Stimulated activated naive B cell treated with anti-CD40 and anti-IgM and Interleukin-4, amounts not matched to agents 10 μg/mL and 1 μg/mL and 100 μg/mL, for 72 hours (primary cell): Measurements from ENCODE around the gene HACD2.
A peak's percentile ranks its signal among the peaks of the same experiment; 100 is the strongest.
"Not testable (repeated sequence)": the region's sequence is repeated elsewhere in the genome, so short reads cannot be mapped to it uniquely, and the experiment has no call there.

Source experiments
- ATAC-seq, 2 donors: fragments of 150-1000 bp; cut with Tn5 transposase; replicated peaks; 2 replicates each; pipeline ENCODE4 v1.10.0; 2021; ENCODE audit warnings: moderate library complexity in 1 of 2
- DNase-seq: peaks from one replicate; pipeline ENCODE4 v3.0.0; 2021
- H3K27ac Mint-ChIP-seq: one replicate; pipeline ENCODE4 v1.8.0; 2022; ENCODE audit warnings: mild to moderate bottlenecking, mixed read lengths
- H3K27me3 Mint-ChIP-seq, 2 donors: one replicate each; pipeline ENCODE4 v1.8.0; 2022; ENCODE audit warnings: mixed read lengths in 2 of 2
- H3K36me3 Mint-ChIP-seq, 2 donors: one replicate each; pipeline ENCODE4 v1.8.0; 2022; ENCODE audit warnings: mixed read lengths in 2 of 2, mild to moderate bottlenecking in 1 of 2
- H3K4me1 Mint-ChIP-seq, 2 donors: one replicate each; pipeline ENCODE4 v1.8.0; 2022; ENCODE audit warnings: mixed read lengths in 2 of 2, mild to moderate bottlenecking in 1 of 2
- H3K4me3 Mint-ChIP-seq, 2 donors: one replicate each; pipeline ENCODE4 v1.8.0; 2022; ENCODE audit warnings: mild to moderate bottlenecking in 2 of 2, mixed read lengths in 2 of 2, moderate library complexity in 1 of 2
- H3K9me3 Mint-ChIP-seq, 2 donors: one replicate each; pipeline ENCODE4 v1.8.0; 2022; ENCODE audit warnings: mixed read lengths in 2 of 2, mild to moderate bottlenecking in 1 of 2

The HACD2 gene

GRCh38 chr3:123602325-123602724, 17.5 kb upstream of the HACD2 start:
- no peak for ATAC-seq
- no peak for DNase-seq
- H3K27ac Mint-ChIP-seq: no peak overlapping the region
- peaks cover 0 to 1% of the 10 kb centered on the region in 2 donors for H3K9me3 Mint-ChIP-seq
- H3K4me1 Mint-ChIP-seq: peaks cover 13 to 18% of the 10 kb centered on the region in 2 donors
- H3K36me3 Mint-ChIP-seq: peaks cover 21 to 29% of the 10 kb centered on the region in 2 donors
- H3K27me3 Mint-ChIP-seq: no peaks in the 10 kb centered on the region
- H3K4me3 Mint-ChIP-seq: no peak overlapping the region

- not testable (repeated sequence) for H3K4me3 Mint-ChIP-seq, H3K27me3 Mint-ChIP-seq, H3K4me1 Mint-ChIP-seq, ATAC-seq, DNase-seq, H3K27ac Mint-ChIP-seq, H3K9me3 Mint-ChIP-seq
- peaks cover 23 to 33% of the 10 kb centered on the region in 2 donors for H3K36me3 Mint-ChIP-seq
Observed at GRCh38 chr3:123600863-123601262, 16.0 kb upstream of the HACD2 start.

GRCh38 chr3:123597561-123597960, 12.7 kb upstream of the HACD2 start:
- H3K4me3 Mint-ChIP-seq: no peak overlapping the region
- peaks cover 29 to 43% of the 10 kb centered on the region in 2 donors for H3K36me3 Mint-ChIP-seq
- DNase-seq (no peak), ATAC-seq (no peak)
- H3K4me1 Mint-ChIP-seq: peaks cover 0 to 2% of the 10 kb centered on the region in 2 donors
- no peaks in the 10 kb centered on the region for H3K27me3 Mint-ChIP-seq
- H3K27ac Mint-ChIP-seq: no peak overlapping the region
- peaks cover 0 to 3% of the 10 kb centered on the region in 2 donors for H3K9me3 Mint-ChIP-seq

- DNase-seq: no peak
- Mint-ChIP-seq H3K4me3 (no peak overlapping the region), H3K27me3 (no peaks in the 10 kb centered on the region), H3K27ac (no peak overlapping the region), H3K9me3 (peaks cover 6 to 9% of the 10 kb centered on the region in 2 donors), H3K36me3 (peaks cover 42 to 54% of the 10 kb centered on the region in 2 donors), H3K4me1 (no peaks in the 10 kb centered on the region)
- no peak for ATAC-seq
Observed at GRCh38 chr3:123595396-123596180, 10.7 kb upstream of the HACD2 start.

- Mint-ChIP-seq H3K9me3 (peaks cover 12 to 13% of the 10 kb centered on the region in 2 donors), H3K4me1 (no peaks in the 10 kb centered on the region), H3K27ac (no peak overlapping the region), H3K27me3 (no peaks in the 10 kb centered on the region), H3K4me3 (no peak overlapping the region), H3K36me3 (peaks cover 46 to 58% of the 10 kb centered on the region in 2 donors)
- ATAC-seq (no peak), DNase-seq (no peak)
Observed at GRCh38 chr3:123593381-123593780, 8.5 kb upstream of the HACD2 start.

GRCh38 chr3:123590685-123591450, 6.0 kb upstream of the HACD2 start:
- DNase-seq (no peak), ATAC-seq (no peak)
- no peak overlapping the region for H3K27ac Mint-ChIP-seq
- peaks cover 45 to 55% of the 10 kb centered on the region in 2 donors for H3K36me3 Mint-ChIP-seq
- peaks cover 12 to 13% of the 10 kb centered on the region in 2 donors for H3K9me3 Mint-ChIP-seq
- H3K4me3 Mint-ChIP-seq: no peak overlapping the region
- no peaks in the 10 kb centered on the region for H3K4me1 Mint-ChIP-seq
- H3K27me3 Mint-ChIP-seq: no peaks in the 10 kb centered on the region

- no peak for ATAC-seq
- peaks cover 5 to 14% of the 10 kb centered on the region in 2 donors for H3K4me1 Mint-ChIP-seq
- peaks cover 35 to 45% of the 10 kb centered on the region in 2 donors for H3K36me3 Mint-ChIP-seq
- peaks cover 11 to 12% of the 10 kb centered on the region in 2 donors for H3K9me3 Mint-ChIP-seq
- H3K4me3 Mint-ChIP-seq: no peak overlapping the region
- no peak for DNase-seq
- no peaks in the 10 kb centered on the region for H3K27me3 Mint-ChIP-seq
- H3K27ac Mint-ChIP-seq: no peak overlapping the region
Observed at GRCh38 chr3:123587401-123587800, 2.5 kb upstream of the HACD2 start.

- Mint-ChIP-seq H3K27ac (no peak overlapping the region), H3K4me3 (no peak overlapping the region), H3K27me3 (no peaks in the 10 kb centered on the region), H3K4me1 (peaks cover 5 to 19% of the 10 kb centered on the region in 2 donors), H3K9me3 (peaks cover 11 to 12% of the 10 kb centered on the region in 2 donors), H3K36me3 (peaks cover 31 to 40% of the 10 kb centered on the region in 2 donors)
- DNase-seq (no peak), ATAC-seq (no peak)
Observed at GRCh38 chr3:123586968-123587367, 2.1 kb upstream of the HACD2 start.

GRCh38 chr3:123586131-123586530, 1.3 kb upstream of the HACD2 start:
- H3K27ac Mint-ChIP-seq: no peak overlapping the region
- H3K27me3 Mint-ChIP-seq: no peaks in the 10 kb centered on the region
- H3K4me1 Mint-ChIP-seq: peaks cover 5 to 20% of the 10 kb centered on the region in 2 donors
- ATAC-seq: peak in 1 of 2 donors; percentile 17
- peak; percentile 26 for DNase-seq
- no peak overlapping the region for H3K4me3 Mint-ChIP-seq
- H3K9me3 Mint-ChIP-seq: peaks cover 6% of the 10 kb centered on the region in 2 donors
- peaks cover 25 to 40% of the 10 kb centered on the region in 2 donors for H3K36me3 Mint-ChIP-seq

GRCh38 chr3:123584284-123584987, 417 bp downstream of the HACD2 start:
- DNase-seq: no peak
- peaks cover 21 to 36% of the 10 kb centered on the region in 2 donors for H3K36me3 Mint-ChIP-seq
- H3K27me3 Mint-ChIP-seq: no peaks in the 10 kb centered on the region
- H3K4me3 Mint-ChIP-seq: no peak overlapping the region
- peaks cover 5 to 20% of the 10 kb centered on the region in 2 donors for H3K4me1 Mint-ChIP-seq
- no peaks in the 10 kb centered on the region for H3K9me3 Mint-ChIP-seq
- H3K27ac Mint-ChIP-seq: peak overlapping the region; percentile 20
- peak; percentile 39 to 43 for ATAC-seq

- H3K9me3 Mint-ChIP-seq: no peaks in the 10 kb centered on the region
- no peak for DNase-seq
- no peak overlapping the region for H3K27ac Mint-ChIP-seq
- H3K4me3 Mint-ChIP-seq: no peak overlapping the region
- no peak for ATAC-seq
- no peaks in the 10 kb centered on the region for H3K27me3 Mint-ChIP-seq
- peaks cover 17 to 30% of the 10 kb centered on the region in 2 donors for H3K36me3 Mint-ChIP-seq
- H3K4me1 Mint-ChIP-seq: peaks cover 6 to 20% of the 10 kb centered on the region in 2 donors
Observed at GRCh38 chr3:123583561-123583960, 1.3 kb downstream of the HACD2 start.

- DNase-seq (no peak), ATAC-seq (no peak)
- Mint-ChIP-seq H3K27ac (no peak overlapping the region), H3K36me3 (peaks cover 19 to 34% of the 10 kb centered on the region in 2 donors), H3K9me3 (no peaks in the 10 kb centered on the region), H3K27me3 (no peaks in the 10 kb centered on the region), H3K4me3 (peak overlapping the region in 1 of 2 donors; percentile 37), H3K4me1 (peaks cover 10 to 29% of the 10 kb centered on the region in 2 donors)
Observed at GRCh38 chr3:123582315-123582714, 2.5 kb downstream of the HACD2 start.

- Mint-ChIP-seq H3K27me3 (no peaks in the 10 kb centered on the region), H3K27ac (peak overlapping the region; percentile 72), H3K4me3 (peak overlapping the region; percentile 43 to 46), H3K36me3 (peaks cover 29 to 36% of the 10 kb centered on the region in 2 donors), H3K9me3 (no peaks in the 10 kb centered on the region), H3K4me1 (peaks cover 22 to 52% of the 10 kb centered on the region in 2 donors)
- DNase-seq: peak; percentile 25
- peak; percentile 95 to 96 for ATAC-seq
Observed at GRCh38 chr3:123576122-123576521, 8.7 kb downstream of the HACD2 start.

- Mint-ChIP-seq H3K27ac (no peak overlapping the region), H3K4me3 (no peak overlapping the region), H3K4me1 (peaks cover 17 to 46% of the 10 kb centered on the region in 2 donors), H3K36me3 (peaks cover 13 to 24% of the 10 kb centered on the region in 2 donors), H3K9me3 (no peaks in the 10 kb centered on the region), H3K27me3 (no peaks in the 10 kb centered on the region)
- ATAC-seq (no peak), DNase-seq (no peak)
Observed at GRCh38 chr3:123571973-123572365, 12.9 kb downstream of the HACD2 start.
